Smooth muscle cell (in vitro differentiated cells): Measurements from ENCODE around the gene SMARCB1. TPM values are rescaled to one million over a fixed set of nuclear protein-coding genes. Genes with fewer than 3 reads are reported as not detected.

Experiments used
- DNase-seq: peaks from one replicate; lab custom pipeline; 2025; ENCODE audit not compliant: unreplicated experiment; lab: John Stamatoyannopoulos, UW
- H2AFZ ChIP-seq: fragments of 200-600 bp; sonication (generic); 2 replicates; pipeline ENCODE4 v1.6.0; 2016; ENCODE audit warnings: antibody characterized with exemption, low read depth, mild to moderate bottlenecking
- H3F3A ChIP-seq: fragments of 200-600 bp; sonication (generic); 2 replicates; pipeline ENCODE4 v1.6.0; 2017; ENCODE audit warnings: antibody characterized with exemption, low read depth
- H3K27ac ChIP-seq: fragments of 200-600 bp; sonication (generic); 2 replicates; pipeline ENCODE4 v1.5.1; 2016; ENCODE audit warnings: low read depth, mild to moderate bottlenecking
- H3K27me3 ChIP-seq: fragments of 200-600 bp; sonication (generic); 2 replicates; pipeline ENCODE4 v1.6.1; 2016; ENCODE audit warnings: low read depth, mild to moderate bottlenecking
- H3K36me3 ChIP-seq: fragments of 200-600 bp; sonication (generic); 2 replicates; pipeline ENCODE4 v1.5.1; 2016; ENCODE audit warnings: low read depth
- H3K4me1 ChIP-seq: fragments of 200-600 bp; sonication (generic); 2 replicates; pipeline ENCODE4 v1.5.1; 2016; ENCODE audit warnings: low read depth
- H3K4me2 ChIP-seq: fragments of 200-600 bp; sonication (generic); 2 replicates; pipeline ENCODE4 v1.6.0; 2016; ENCODE audit warnings: mild to moderate bottlenecking
- H3K4me3 ChIP-seq: fragments of 200-600 bp; sonication (generic); 2 replicates; pipeline ENCODE4 v1.5.1; 2016; ENCODE audit warnings: mild to moderate bottlenecking
- H3K79me2 ChIP-seq: fragments of 200-600 bp; sonication (generic); 2 replicates; pipeline ENCODE4 v1.6.0; 2016; ENCODE audit warnings: low read depth, mild to moderate bottlenecking
- H3K9ac ChIP-seq: fragments of 200-600 bp; sonication (generic); 2 replicates; pipeline ENCODE4 v1.6.0; 2016; ENCODE audit warnings: low read depth
- H3K9me3 ChIP-seq: fragments of 200-600 bp; sonication (generic); replicated peaks from 2 replicates; pipeline ENCODE4 v1.5.1; 2016; ENCODE audit warnings: low read depth
- H4K20me1 ChIP-seq: fragments of 200-600 bp; sonication (generic); 2 replicates; pipeline ENCODE4 v1.6.0; 2016; ENCODE audit warnings: low read depth
- WGBS: methylation state at CpG from one replicate; pipeline ENCODE4 v1.1.7; 2016; ENCODE audit warnings: low lambda C conversion rate; 5-methylcytosine and 5-hydroxymethylcytosine counted together
- polyA plus RNA-seq: library from polyadenylated mRNA; unstranded; fragments of >200 nt; fragmentation: Nextera tagmentation; extraction: Ambion mirVana; gene quantifications from 2 replicates; pipeline ENCODE4 v1.2.1, GENCODE V29; 2016
- total RNA-seq: library from RNA; depleted of rRNA; stranded (reverse); fragments of >200 nt; gene quantifications from 2 replicates; pipeline ENCODE4 v1.2.3, GENCODE V29; 2014
- TF ChIP-seq, protein P1 (sequence below): fragments of 200-600 bp; sonication (generic); IDR thresholded peaks from 2 replicates; pipeline ENCODE4 v1.5.1; 2017; ENCODE audit warnings: borderline replicate concordance, mild to moderate bottlenecking, antibody characterized with exemption; ENCODE audit not compliant: insufficient read depth, poor library complexity, severe bottlenecking

The SMARCB1 gene
- total and polyA plus RNA-seq, 2 experiments from 2014 or later, result 65.8 to 124 TPM

DNA sequence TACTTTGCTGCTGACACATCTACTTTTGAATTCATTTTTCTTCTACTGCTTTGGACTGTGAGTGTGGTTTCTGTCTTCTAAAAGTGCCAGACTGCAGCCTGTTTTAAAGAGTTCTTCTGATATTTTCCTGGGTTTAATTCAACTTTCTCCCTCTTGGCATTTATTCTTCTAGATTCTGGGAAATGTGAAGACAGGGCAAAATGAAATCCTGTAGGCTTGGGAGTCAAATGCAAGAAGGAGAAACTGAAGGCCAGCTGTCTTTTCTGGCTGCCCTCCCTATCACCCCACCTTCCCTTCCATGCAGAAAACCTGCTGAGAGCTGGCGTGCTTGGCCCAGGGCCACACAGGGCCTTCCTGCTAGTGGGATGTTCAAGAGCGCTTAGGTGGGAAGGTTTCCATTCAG, 43.5 kb upstream of the SMARCB1 start:
- Histone ChIP-seq H3K9ac (no peak overlapping the region), H3K27me3 (no peaks in the 10 kb centered on the region), H3K27ac (no peak overlapping the region), H2AFZ (no peak overlapping the region), H3K36me3 (peaks cover 9% of the 10 kb centered on the region), H3K4me1 (no peaks in the 10 kb centered on the region), H3K4me2 (no peak overlapping the region), H3K79me2 (peaks cover 16% of the 10 kb centered on the region), H3K9me3 (no peaks in the 10 kb centered on the region), H3F3A (no peaks in the 10 kb centered on the region), H4K20me1 (peaks cover 59% of the 10 kb centered on the region), H3K4me3 (no peak overlapping the region)
- WGBS, result 95% methylated on average over 2 of the region's 2 CpGs
- DNase-seq, result no peak
- TF ChIP-seq, protein P1, sequence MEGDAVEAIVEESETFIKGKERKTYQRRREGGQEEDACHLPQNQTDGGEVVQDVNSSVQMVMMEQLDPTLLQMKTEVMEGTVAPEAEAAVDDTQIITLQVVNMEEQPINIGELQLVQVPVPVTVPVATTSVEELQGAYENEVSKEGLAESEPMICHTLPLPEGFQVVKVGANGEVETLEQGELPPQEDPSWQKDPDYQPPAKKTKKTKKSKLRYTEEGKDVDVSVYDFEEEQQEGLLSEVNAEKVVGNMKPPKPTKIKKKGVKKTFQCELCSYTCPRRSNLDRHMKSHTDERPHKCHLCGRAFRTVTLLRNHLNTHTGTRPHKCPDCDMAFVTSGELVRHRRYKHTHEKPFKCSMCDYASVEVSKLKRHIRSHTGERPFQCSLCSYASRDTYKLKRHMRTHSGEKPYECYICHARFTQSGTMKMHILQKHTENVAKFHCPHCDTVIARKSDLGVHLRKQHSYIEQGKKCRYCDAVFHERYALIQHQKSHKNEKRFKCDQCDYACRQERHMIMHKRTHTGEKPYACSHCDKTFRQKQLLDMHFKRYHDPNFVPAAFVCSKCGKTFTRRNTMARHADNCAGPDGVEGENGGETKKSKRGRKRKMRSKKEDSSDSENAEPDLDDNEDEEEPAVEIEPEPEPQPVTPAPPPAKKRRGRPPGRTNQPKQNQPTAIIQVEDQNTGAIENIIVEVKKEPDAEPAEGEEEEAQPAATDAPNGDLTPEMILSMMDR, result no peak

DNA sequence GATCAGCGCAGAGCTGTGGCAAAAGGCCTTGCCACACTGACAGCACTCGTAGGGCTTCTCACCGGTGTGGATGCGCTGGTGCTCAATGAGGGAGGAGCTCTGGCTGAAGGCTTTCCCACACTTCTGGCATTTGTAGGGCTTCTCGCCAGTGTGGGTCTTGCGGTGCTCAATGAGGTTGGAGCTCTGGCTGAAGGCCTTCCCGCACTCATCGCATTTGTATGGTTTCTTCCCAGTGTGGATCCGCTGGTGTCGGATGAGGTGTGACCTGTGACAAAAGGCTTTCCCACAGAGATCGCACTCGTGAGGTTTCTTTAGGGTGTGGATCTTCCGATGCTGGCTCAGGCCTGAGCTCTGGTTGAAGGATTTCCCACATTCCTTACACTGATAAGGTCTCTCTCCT, 42.8 kb upstream of the SMARCB1 start:
- Histone ChIP-seq H4K20me1 (peaks cover 53% of the 10 kb centered on the region), H3K4me3 (no peak overlapping the region), H3F3A (no peaks in the 10 kb centered on the region), H3K79me2 (peaks cover 23% of the 10 kb centered on the region), H3K36me3 (peaks cover 9% of the 10 kb centered on the region), H3K9me3 (no peaks in the 10 kb centered on the region), H3K4me1 (no peaks in the 10 kb centered on the region), H2AFZ (no peak overlapping the region), H3K9ac (no peak overlapping the region), H3K4me2 (no peak overlapping the region), H3K27me3 (no peaks in the 10 kb centered on the region), H3K27ac (no peak overlapping the region)
- DNase-seq, result no peak
- 97% methylated on average over 13 of the region's 13 CpGs for WGBS
- TF ChIP-seq, protein P1, result no peak

DNA sequence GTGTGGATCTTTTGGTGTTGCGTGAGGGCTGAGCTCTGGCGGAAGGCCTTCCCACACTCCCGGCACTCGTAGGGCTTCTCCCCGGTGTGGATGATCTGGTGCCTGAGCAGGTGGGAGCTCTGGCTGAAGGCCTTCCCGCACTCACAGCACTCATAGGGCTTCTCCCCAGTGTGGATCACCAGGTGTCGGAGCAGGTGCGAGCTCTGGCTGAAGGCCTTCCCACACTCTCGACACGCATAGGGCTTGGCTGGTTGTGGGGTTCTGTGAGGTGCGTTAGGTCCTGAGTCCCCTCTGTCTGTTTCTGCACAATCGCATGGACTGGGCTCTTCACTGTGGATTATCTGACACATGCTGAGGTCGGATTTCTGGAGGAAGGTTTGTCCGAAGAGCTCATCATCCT, 42.3 kb upstream of the SMARCB1 start:
- Histone ChIP-seq H3K4me2 (no peak overlapping the region), H3K9me3 (no peaks in the 10 kb centered on the region), H4K20me1 (peaks cover 53% of the 10 kb centered on the region), H3F3A (no peaks in the 10 kb centered on the region), H3K4me3 (no peak overlapping the region), H3K27me3 (no peaks in the 10 kb centered on the region), H3K79me2 (peaks cover 25% of the 10 kb centered on the region), H3K4me1 (no peaks in the 10 kb centered on the region), H2AFZ (no peak overlapping the region), H3K9ac (no peak overlapping the region), H3K36me3 (peaks cover 9% of the 10 kb centered on the region), H3K27ac (no peak overlapping the region)
- no peak for DNase-seq
- 97% methylated on average over 14 of the region's 14 CpGs for WGBS
- TF ChIP-seq, protein P1, result no peak

DNA sequence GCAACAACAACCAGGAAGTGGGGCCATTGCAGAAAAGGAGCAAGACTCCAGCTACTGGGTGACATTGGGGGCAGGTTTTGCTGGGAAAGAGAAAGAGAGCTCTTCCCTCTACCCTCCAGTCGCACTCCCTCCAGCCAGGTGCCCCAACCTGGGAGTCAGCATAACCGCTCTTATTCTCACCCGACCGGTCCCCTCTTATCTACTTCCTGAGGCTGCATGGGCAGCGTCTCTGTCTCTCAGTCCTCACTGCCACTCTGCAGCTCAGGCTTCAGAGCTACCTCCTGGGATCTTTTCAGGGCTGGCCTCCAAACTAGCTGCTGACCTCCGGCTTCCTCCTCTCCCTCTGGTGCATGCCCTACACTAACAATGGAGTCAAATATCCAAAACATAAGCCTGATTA, 41.0 kb upstream of the SMARCB1 start:
- Histone ChIP-seq H3K4me1 (peaks cover 7% of the 10 kb centered on the region), H3K9ac (no peak overlapping the region), H4K20me1 (peaks cover 53% of the 10 kb centered on the region), H3F3A (no peaks in the 10 kb centered on the region), H2AFZ (no peak overlapping the region), H3K36me3 (peaks cover 9% of the 10 kb centered on the region), H3K79me2 (peaks cover 38% of the 10 kb centered on the region), H3K4me2 (no peak overlapping the region), H3K4me3 (no peak overlapping the region), H3K9me3 (no peaks in the 10 kb centered on the region), H3K27me3 (no peaks in the 10 kb centered on the region), H3K27ac (no peak overlapping the region)
- TF ChIP-seq, protein P1, result no peak
- no peak for DNase-seq
- 79% methylated on average over 6 of the region's 6 CpGs for WGBS
